ENCODE measurements around the gene ATP8B4.
"Not testable (repeated sequence)": the region's sequence is repeated elsewhere in the genome, so short reads cannot be mapped to it uniquely, and the experiment has no call there.

Gene ATP8B4

DNA sequence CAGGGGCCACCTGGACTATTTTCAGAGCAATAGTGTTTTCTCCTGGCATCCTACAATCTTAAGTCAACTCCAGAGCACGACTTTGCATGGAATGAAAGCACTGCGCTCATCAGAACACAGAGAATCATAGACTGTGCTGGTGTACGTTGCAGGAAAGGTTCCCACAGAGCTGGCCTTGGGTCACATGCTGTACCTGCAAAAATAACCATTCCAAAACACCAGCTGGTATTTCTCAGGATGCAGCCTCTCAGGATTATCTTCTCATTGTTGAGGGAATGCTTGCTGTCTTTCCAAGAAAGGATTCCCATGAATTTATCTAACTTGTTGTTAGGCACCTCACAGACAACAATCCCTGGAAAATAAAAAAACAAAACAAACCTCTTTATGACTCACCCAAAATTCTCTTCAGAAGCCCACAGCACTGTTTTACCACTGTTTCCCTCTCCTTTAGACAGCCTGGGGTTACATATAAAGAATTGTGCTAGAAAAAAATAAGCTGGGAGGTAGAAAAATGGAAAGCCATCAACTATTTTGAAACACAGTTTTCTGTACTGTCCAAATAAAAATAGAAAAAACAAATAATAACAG, 131.7 kb downstream of the ATP8B4 start:
- Mint-ChIP-seq H3K36me3 (no peaks in the 10 kb centered on the region), H3K4me1 (no peaks in the 10 kb centered on the region), H3K27me3 (peaks cover 1% of the 10 kb centered on the region), H3K4me3 (no peak overlapping the region), H3K27ac (no peak overlapping the region), H3K9me3 (no peaks in the 10 kb centered on the region)

GRCh38 chr15:49986326-49986725, 132.7 kb downstream of the ATP8B4 start:
- peaks cover 1% of the 10 kb centered on the region for H3K27me3 Mint-ChIP-seq
- no peak overlapping the region for H3K4me3 Mint-ChIP-seq
- H3K36me3 Mint-ChIP-seq = no peaks in the 10 kb centered on the region
- no peaks in the 10 kb centered on the region for H3K4me1 Mint-ChIP-seq
- H3K9me3 Mint-ChIP-seq = no peaks in the 10 kb centered on the region
- H3K27ac Mint-ChIP-seq = no peak overlapping the region

DNA sequence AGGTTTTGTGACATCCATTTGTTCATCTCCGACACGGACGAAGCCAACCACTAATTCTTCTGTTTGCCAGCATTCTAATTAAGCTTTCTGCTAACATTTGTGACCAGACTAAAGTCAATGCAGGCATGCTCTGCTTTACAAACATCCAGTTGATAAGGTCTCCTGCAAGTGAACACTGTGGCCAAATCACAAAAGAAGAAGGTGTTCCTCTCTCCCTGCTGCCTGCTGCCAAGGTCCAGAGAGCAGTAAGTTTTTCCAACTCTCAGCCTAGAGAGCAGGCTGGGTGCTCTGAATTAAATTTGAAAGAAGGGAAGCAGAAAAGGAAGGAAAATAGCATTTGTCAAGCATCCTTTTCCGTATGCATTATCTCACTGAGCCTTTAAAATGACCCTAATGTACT, 133.6 kb downstream of the ATP8B4 start:
- peaks cover 1% of the 10 kb centered on the region for H3K27me3 Mint-ChIP-seq
- no peaks in the 10 kb centered on the region for H3K9me3 Mint-ChIP-seq
- no peak overlapping the region for H3K4me3 Mint-ChIP-seq
- no peaks in the 10 kb centered on the region for H3K36me3 Mint-ChIP-seq
- no peak overlapping the region for H3K27ac Mint-ChIP-seq
- no peaks in the 10 kb centered on the region for H3K4me1 Mint-ChIP-seq

- Mint-ChIP-seq H3K4me3 (no peak overlapping the region), H3K27me3 (peaks cover 1% of the 10 kb centered on the region), H3K4me1 (no peaks in the 10 kb centered on the region), H3K27ac (no peak overlapping the region), H3K9me3 (no peaks in the 10 kb centered on the region), H3K36me3 (no peaks in the 10 kb centered on the region)
These were observed 134.6 kb downstream of the ATP8B4 start for GRCh38 chr15:49984436-49984835.

GRCh38 chr15:49982584-49982983, 136.4 kb downstream of the ATP8B4 start:
- peaks cover 2% of the 10 kb centered on the region for H3K27me3 Mint-ChIP-seq
- no peak overlapping the region for H3K4me3 Mint-ChIP-seq
- H3K9me3 Mint-ChIP-seq = no peaks in the 10 kb centered on the region
- H3K36me3 Mint-ChIP-seq = no peaks in the 10 kb centered on the region
- no peaks in the 10 kb centered on the region for H3K4me1 Mint-ChIP-seq
- no peak overlapping the region for H3K27ac Mint-ChIP-seq

DNA sequence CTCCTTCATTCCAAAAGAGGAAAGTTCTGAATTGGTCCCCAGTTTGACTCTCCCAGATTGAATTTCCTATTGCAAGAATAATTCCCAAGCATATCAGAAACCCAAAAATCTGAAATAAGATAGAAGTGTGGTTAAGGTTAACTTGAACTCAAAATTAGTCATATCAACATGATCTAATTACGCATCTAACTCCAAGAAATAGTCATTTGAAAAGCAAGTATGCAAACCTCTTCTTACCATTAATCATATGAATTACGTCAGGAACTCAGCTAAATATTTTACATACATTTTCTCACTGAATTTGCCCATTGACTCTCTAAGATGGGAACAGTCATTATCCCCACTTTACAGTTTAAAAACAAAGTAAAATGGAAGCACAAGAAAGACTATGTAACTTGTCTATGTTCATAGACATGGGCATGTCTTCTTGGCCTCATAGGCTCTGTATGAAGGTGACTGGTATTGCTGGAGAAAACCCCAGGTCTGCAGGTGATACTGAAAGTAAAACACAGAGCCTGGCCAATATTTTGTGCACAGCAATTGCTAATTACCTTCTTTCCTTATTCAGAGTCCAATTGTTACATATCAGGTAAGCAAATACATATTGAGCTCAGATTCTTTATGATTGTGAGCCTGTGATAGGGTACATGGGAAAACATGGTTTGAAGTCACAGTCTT, 139.2 kb downstream of the ATP8B4 start:
- H3K9me3 Mint-ChIP-seq = no peaks in the 10 kb centered on the region
- no peak overlapping the region for H3K4me3 Mint-ChIP-seq
- H3K27me3 Mint-ChIP-seq = peaks cover 1% of the 10 kb centered on the region
- no peaks in the 10 kb centered on the region for H3K4me1 Mint-ChIP-seq
- H3K36me3 Mint-ChIP-seq = no peaks in the 10 kb centered on the region
- no peak overlapping the region for H3K27ac Mint-ChIP-seq

DNA sequence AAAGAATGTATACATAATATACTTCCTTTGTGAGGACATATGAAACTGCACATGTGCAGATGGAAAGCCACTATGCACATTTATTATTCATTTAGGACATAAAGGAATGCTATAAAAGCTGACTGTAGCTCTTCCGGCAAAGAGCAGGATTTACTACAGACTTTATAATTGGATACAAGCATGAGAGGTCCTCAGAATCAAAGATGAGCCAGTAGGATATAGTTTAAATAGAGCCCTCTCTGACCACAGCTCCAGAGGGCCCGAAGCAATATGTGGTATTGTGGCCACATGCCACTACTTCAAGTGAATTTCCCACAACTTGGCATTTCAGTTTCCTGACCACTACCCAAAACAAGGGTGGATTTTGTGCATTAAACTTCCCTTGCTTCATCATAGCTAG, 140.9 kb downstream of the ATP8B4 start:
- Mint-ChIP-seq H3K9me3 (no peaks in the 10 kb centered on the region), H3K4me3 (no peak overlapping the region), H3K4me1 (no peaks in the 10 kb centered on the region), H3K27me3 (peaks cover 1% of the 10 kb centered on the region), H3K27ac (no peak overlapping the region), H3K36me3 (no peaks in the 10 kb centered on the region)

- Mint-ChIP-seq H3K4me1 (no peaks in the 10 kb centered on the region), H3K9me3 (no peaks in the 10 kb centered on the region), H3K36me3 (no peaks in the 10 kb centered on the region), H3K27ac (no peak overlapping the region), H3K4me3 (no peak overlapping the region), H3K27me3 (peaks cover 1% of the 10 kb centered on the region)
These were observed 141.7 kb downstream of the ATP8B4 start for GRCh38 chr15:49977306-49977705.

DNA sequence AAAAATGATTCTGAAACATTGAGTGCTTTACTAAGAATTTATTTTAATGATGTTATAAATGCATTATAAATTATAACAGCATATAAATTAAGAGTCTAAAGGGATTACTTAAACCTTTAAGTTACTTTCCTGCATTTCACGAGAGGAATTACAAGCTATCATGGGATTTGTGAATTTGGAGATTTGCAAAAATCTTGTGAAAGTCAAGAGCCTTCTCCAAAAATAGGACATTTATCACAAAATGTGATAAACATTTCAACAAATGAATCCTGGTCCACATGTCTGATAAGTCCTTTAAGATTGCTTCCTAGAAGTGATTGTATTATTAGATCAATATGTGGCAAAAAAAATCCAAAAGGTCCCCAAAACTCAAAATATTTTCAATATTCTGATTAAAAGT, 154.5 kb downstream of the ATP8B4 start:
- H3K36me3 Mint-ChIP-seq = no peaks in the 10 kb centered on the region
- peaks cover 5% of the 10 kb centered on the region for H3K27me3 Mint-ChIP-seq

DNA sequence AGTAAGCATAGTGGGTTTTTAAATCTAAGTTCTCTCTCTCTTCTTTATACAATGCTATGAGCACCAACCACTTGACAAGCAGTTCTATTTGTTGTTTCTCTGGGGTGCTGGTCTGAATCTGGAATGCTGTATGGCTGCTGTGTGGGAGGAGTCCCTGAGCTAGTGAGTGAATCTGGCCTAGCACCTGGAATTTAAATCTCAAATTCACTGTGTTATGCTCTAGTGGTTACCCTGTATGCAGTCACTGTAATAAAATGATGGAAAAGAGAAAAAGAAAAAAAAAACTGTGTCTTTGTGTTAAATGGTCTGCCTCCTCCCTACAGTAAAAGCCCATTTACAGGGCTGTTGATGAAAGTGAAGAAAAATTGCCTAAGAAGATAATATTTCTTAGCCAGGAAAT, 155.0 kb downstream of the ATP8B4 start:
- no peaks in the 10 kb centered on the region for H3K4me1 Mint-ChIP-seq
- H3K27ac Mint-ChIP-seq = no peak overlapping the region
- peaks cover 6% of the 10 kb centered on the region for H3K9me3 Mint-ChIP-seq
- H3K27me3 Mint-ChIP-seq = peaks cover 5% of the 10 kb centered on the region
- H3K4me3 Mint-ChIP-seq = no peak overlapping the region
- no peaks in the 10 kb centered on the region for H3K36me3 Mint-ChIP-seq

More for the DNA sequence above, 154.5 kb downstream of the ATP8B4 start:
- no peak overlapping the region for H3K27ac Mint-ChIP-seq
- H3K9me3 Mint-ChIP-seq = peaks cover 4% of the 10 kb centered on the region
- H3K4me1 Mint-ChIP-seq = no peaks in the 10 kb centered on the region
- H3K4me3 Mint-ChIP-seq = no peak overlapping the region

- not testable (repeated sequence) for H3K4me3 Mint-ChIP-seq, H3K36me3 Mint-ChIP-seq, H3K27me3 Mint-ChIP-seq, H3K4me1 Mint-ChIP-seq, H3K27ac Mint-ChIP-seq
- peaks cover 12% of the 10 kb centered on the region for H3K9me3 Mint-ChIP-seq
These were observed 155.8 kb downstream of the ATP8B4 start for GRCh38 chr15:49963033-49963772.

- Mint-ChIP-seq H3K4me1 (no peaks in the 10 kb centered on the region), H3K27ac (no peak overlapping the region), H3K4me3 (no peak overlapping the region), H3K27me3 (peaks cover 3% of the 10 kb centered on the region), H3K9me3 (peaks cover 13% of the 10 kb centered on the region), H3K36me3 (no peaks in the 10 kb centered on the region)
These were observed 156.9 kb downstream of the ATP8B4 start for GRCh38 chr15:49962044-49962602.

GRCh38 chr15:49953421-49953820, 165.6 kb downstream of the ATP8B4 start:
- Mint-ChIP-seq H3K9me3 (peaks cover 20% of the 10 kb centered on the region), H3K4me1 (no peaks in the 10 kb centered on the region), H3K27ac (no peak overlapping the region), H3K36me3 (peaks cover 5% of the 10 kb centered on the region), H3K27me3 (peaks cover 15% of the 10 kb centered on the region), H3K4me3 (no peak overlapping the region)

- H3K9me3 Mint-ChIP-seq = peaks cover 18% of the 10 kb centered on the region
- no peak overlapping the region for H3K4me3 Mint-ChIP-seq
- no peaks in the 10 kb centered on the region for H3K4me1 Mint-ChIP-seq
- H3K27ac Mint-ChIP-seq = no peak overlapping the region
- no peaks in the 10 kb centered on the region for H3K36me3 Mint-ChIP-seq
- H3K27me3 Mint-ChIP-seq = no peaks in the 10 kb centered on the region
These were observed 172.4 kb downstream of the ATP8B4 start for GRCh38 chr15:49946681-49947080.

GRCh38 chr15:49934487-49934886, 184.5 kb downstream of the ATP8B4 start:
- Mint-ChIP-seq H3K36me3 (no peaks in the 10 kb centered on the region), H3K4me1 (no peaks in the 10 kb centered on the region), H3K27me3 (peaks cover 18% of the 10 kb centered on the region), H3K9me3 (peaks cover 10% of the 10 kb centered on the region), H3K4me3 (no peak overlapping the region), H3K27ac (no peak overlapping the region)

Measured in activated naive CD4-positive, alpha-beta T cell treated with anti-CD3 and anti-CD28 coated beads, Interleukin-2, amount 50 U/mL, for 24 hours (primary cell).